GM12865 (cell line): ENCODE measurements around the gene RUFY4.

Experiments used
- DNase-seq: peaks from one replicate; pipeline ENCODE4 v3.0.0; 2010; ENCODE audit warnings: low read depth
- H3K4me3 ChIP-seq: 2 replicates; pipeline ENCODE4 v1.5.1; 2011; ENCODE audit warnings: mild to moderate bottlenecking, low read depth, low read length, control low read depth
- CTCF ChIP-seq: IDR thresholded peaks from 2 replicates; pipeline ENCODE4 v1.5.1; 2011; ENCODE audit warnings: low read length, control low read depth, low read depth, inconsistent platforms; ENCODE audit not compliant: insufficient read depth; ENCODE audit errors: missing control alignments

Gene RUFY4

GRCh38 chr2:218077464-218078216, 8.6 kb downstream of the RUFY4 start:
- H3K4me3 ChIP-seq, result no peak overlapping the region
- DNase-seq, result no peak
- TF ChIP-seq CTCF, result no peak

- no peak for TF ChIP-seq CTCF
- no peak overlapping the region for H3K4me3 ChIP-seq
- DNase-seq, result peak; percentile 26
These were observed 11.2 kb downstream of the RUFY4 start for GRCh38 chr2:218079943-218080913.

- no peak overlapping the region for H3K4me3 ChIP-seq
- no peak for TF ChIP-seq CTCF
- peak; percentile 78 for DNase-seq
These were observed 12.0 kb downstream of the RUFY4 start for GRCh38 chr2:218081063-218081462.

- DNase-seq, result no peak
- H3K4me3 ChIP-seq, result no peak overlapping the region
- TF ChIP-seq CTCF, result no peak
These were observed 12.6 kb downstream of the RUFY4 start for GRCh38 chr2:218081695-218082094.

- DNase-seq, result no peak
- no peak for TF ChIP-seq CTCF
- H3K4me3 ChIP-seq, result no peak overlapping the region
These were observed 13.7 kb downstream of the RUFY4 start for GRCh38 chr2:218082586-218083351.

GRCh38 chr2:218083352-218083676, 14.3 kb downstream of the RUFY4 start:
- peak; percentile 33 for DNase-seq
- no peak for TF ChIP-seq CTCF
- H3K4me3 ChIP-seq, result no peak overlapping the region
